IgD-negative memory B cell (primary cell): ENCODE data around the gene CCDC141. TPM values are rescaled to one million over a fixed set of nuclear protein-coding genes. Genes with fewer than 3 reads are reported as not detected.

Source experiments
- polyA plus RNA-seq: library from polyadenylated mRNA; unstranded; fragments of 300-500 nt; fragmentation: Illumina TruSeq; gene quantifications from one replicate; pipeline ENCODE4 v1.2.3, GENCODE V29; 2021

Gene CCDC141
- polyA plus RNA-seq, 1 donor from 2014 or later, result 15.4 TPM

Other genes starting within 250 kb of the CCDC141 start
- gene TTN, start 242.7 kb downstream of the CCDC141 start, polyA plus RNA-seq, result 9.4 TPM
- 23.6 TPM for gene SESTD1, start 214.7 kb upstream of the CCDC141 start, polyA plus RNA-seq